Thyroid gland (tissue), 4 donors: ENCODE data around the gene ZFAND4.
"Not testable (repeated sequence)": the region's sequence is repeated elsewhere in the genome, so short reads cannot be mapped to it uniquely, and the experiment has no call there.

ENCODE experiments used
- POLR2A ChIP-seq, 2 donors: fragments of 450-650 bp; IDR thresholded peaks; one replicate each; pipeline ENCODE4 v1.6.1; 2017; ENCODE audit warnings: antibody characterized with exemption in 2 of 2, mild to moderate bottlenecking in 2 of 2, moderate library complexity in 1 of 2
- TF ChIP-seq, protein P1 (sequence below), 6 experiments: fragments of 200-600 bp in 3 of 6; fragments of 450-650 bp in 3 of 6; sonication (generic) in 3 of 6; IDR thresholded peaks; one replicate each; pipeline ENCODE4 v1.5.1; 2016 to 2019; ENCODE audit warnings: antibody characterized with exemption in 6 of 6, mild to moderate bottlenecking in 2 of 6, inconsistent platforms in 1 of 6, moderate library complexity in 1 of 6

- TF ChIP-seq, protein P1, sequence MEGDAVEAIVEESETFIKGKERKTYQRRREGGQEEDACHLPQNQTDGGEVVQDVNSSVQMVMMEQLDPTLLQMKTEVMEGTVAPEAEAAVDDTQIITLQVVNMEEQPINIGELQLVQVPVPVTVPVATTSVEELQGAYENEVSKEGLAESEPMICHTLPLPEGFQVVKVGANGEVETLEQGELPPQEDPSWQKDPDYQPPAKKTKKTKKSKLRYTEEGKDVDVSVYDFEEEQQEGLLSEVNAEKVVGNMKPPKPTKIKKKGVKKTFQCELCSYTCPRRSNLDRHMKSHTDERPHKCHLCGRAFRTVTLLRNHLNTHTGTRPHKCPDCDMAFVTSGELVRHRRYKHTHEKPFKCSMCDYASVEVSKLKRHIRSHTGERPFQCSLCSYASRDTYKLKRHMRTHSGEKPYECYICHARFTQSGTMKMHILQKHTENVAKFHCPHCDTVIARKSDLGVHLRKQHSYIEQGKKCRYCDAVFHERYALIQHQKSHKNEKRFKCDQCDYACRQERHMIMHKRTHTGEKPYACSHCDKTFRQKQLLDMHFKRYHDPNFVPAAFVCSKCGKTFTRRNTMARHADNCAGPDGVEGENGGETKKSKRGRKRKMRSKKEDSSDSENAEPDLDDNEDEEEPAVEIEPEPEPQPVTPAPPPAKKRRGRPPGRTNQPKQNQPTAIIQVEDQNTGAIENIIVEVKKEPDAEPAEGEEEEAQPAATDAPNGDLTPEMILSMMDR (IDR thresholded peaks at IDR 0.05), result not testable (repeated sequence)
- TF ChIP-seq POLR2A (IDR thresholded peaks at IDR 0.05), result not testable (repeated sequence)
Observed at GRCh38 chr10:45575032-45575761, 97.4 kb downstream of the ZFAND4 start.
